SK-N-MC (cell line): ENCODE measurements around the gene JAKMIP1.

Experiments
- EZH2 ChIP-seq: fragments of 200-600 bp; sonication (generic); IDR thresholded peaks from one replicate; pipeline ENCODE4 v1.6.1; 2017; ENCODE audit warnings: antibody characterized with exemption
- FOXP2 ChIP-seq: optimal IDR thresholded peaks from 2 replicates; pipeline ENCODE3; 2011; ENCODE audit warnings: mild to moderate bottlenecking, moderate library complexity; ENCODE audit not compliant: insufficient read depth; ENCODE audit errors: extremely low read length, control extremely low read depth
- POLR2AphosphoS5 ChIP-seq: IDR thresholded peaks from 2 replicates; pipeline ENCODE4 v1.6.1; 2012; ENCODE audit warnings: mild to moderate bottlenecking, low read depth, low read length, borderline replicate concordance

GRCh38 chr4:6017800-6018199 is 182.5 kb downstream of the JAKMIP1 start:
- no peak for TF ChIP-seq POLR2AphosphoS5
- TF ChIP-seq EZH2, result no peak
- TF ChIP-seq FOXP2, result no peak
